ENCODE results near the gene PALM. TPM values are rescaled to one million over a fixed set of nuclear protein-coding genes. Genes with fewer than 3 reads are reported as not detected.

PALM gene
- total RNA-seq, 1 donor = 5.7 TPM

DNA sequence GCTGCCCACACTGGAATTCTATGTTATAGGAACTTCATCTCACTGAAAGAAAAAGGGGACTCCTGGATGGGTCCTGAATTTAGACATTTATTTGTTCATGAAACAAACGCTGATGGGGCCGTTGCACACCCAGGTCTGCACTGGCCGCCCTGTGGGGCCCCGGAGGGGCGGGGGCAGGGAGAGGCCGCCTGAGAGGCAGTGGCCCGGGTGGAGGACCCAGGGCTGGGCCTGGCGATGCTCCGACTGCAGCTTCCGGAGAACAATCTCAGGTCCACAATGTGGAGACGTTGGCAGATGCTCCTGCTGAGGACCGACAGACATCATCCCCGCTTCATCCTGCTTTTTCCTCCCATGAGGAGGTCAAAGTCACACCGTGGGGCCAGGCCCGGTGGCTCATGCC is 72.2 kb downstream of the PALM start:
- TF ChIP-seq, protein P1, sequence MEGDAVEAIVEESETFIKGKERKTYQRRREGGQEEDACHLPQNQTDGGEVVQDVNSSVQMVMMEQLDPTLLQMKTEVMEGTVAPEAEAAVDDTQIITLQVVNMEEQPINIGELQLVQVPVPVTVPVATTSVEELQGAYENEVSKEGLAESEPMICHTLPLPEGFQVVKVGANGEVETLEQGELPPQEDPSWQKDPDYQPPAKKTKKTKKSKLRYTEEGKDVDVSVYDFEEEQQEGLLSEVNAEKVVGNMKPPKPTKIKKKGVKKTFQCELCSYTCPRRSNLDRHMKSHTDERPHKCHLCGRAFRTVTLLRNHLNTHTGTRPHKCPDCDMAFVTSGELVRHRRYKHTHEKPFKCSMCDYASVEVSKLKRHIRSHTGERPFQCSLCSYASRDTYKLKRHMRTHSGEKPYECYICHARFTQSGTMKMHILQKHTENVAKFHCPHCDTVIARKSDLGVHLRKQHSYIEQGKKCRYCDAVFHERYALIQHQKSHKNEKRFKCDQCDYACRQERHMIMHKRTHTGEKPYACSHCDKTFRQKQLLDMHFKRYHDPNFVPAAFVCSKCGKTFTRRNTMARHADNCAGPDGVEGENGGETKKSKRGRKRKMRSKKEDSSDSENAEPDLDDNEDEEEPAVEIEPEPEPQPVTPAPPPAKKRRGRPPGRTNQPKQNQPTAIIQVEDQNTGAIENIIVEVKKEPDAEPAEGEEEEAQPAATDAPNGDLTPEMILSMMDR (IDR thresholded peaks at IDR 0.05; ENCODE audit: insufficient read depth, low read length) = no peak
- H3K4me3 ChIP-seq (ENCODE audit: low read depth, low read length) = no peak overlapping the region
- DNase-seq (ENCODE audit: low read depth) = no peak

DNA sequence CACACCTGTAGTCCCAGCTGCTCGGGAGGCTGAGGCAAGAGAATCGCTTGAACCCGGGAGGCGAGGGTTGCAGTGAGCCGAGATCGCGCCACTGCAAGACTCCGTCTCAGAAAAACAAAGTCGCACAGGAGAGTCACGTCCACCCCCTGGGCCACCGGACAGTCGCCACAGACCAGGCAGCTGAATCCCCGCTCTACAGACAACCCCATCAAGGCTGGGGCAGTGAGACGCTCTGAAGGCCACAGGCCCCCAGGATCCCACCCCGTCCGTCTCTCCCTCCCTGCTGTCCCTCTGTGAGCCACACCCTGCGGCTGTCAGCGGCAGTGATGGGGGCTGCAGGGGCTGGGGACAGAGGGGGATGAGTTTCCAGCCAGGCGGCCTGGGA is 73.1 kb downstream of the PALM start:
- no peak overlapping the region for H3K4me3 ChIP-seq (ENCODE audit: low read depth, low read length)
- TF ChIP-seq, protein P1 (IDR thresholded peaks at IDR 0.05; ENCODE audit: insufficient read depth, low read length) = no peak
- DNase-seq (ENCODE audit: low read depth) = no peak

DNA sequence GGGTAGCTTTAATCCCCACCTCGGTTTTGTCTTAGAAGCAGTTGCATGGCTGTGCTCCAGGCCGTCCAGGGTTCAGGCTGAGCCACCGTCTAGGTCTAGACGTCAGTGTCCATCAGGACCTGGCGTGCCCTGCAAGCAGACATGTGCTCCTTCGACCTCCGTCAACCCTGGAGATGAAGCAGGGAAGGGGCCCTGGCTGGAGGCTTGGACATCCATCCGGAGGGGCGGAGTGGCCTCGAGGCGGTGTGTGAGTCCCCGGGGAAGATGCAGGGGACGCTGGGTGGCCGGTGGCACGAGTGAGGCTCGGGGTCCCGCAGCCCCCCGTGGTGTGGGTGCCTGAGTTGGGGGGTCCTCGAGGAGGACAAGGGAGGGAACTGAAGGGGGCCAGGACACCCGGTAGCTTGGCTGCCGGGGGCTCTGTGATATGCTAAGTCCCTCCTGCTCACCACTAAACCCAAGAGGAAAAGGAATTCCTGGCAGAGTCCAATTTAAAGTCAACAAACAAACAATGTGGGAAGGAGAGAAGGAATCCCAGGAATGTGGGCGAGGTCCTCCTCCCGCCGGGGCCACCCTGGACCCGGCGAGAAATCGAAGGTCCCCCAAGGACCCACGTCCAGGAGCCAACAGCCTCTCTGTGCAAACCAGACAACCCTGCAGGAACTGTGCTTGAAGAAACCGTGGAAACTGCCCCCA is 73.6 kb downstream of the PALM start:
- H3K4me3 ChIP-seq (ENCODE audit: low read depth, low read length) = peak overlapping the region; percentile 14
- TF ChIP-seq, protein P1 (IDR thresholded peaks at IDR 0.05; ENCODE audit: insufficient read depth, low read length) = no peak
- peak; percentile 77 for DNase-seq (ENCODE audit: low read depth)

DNA sequence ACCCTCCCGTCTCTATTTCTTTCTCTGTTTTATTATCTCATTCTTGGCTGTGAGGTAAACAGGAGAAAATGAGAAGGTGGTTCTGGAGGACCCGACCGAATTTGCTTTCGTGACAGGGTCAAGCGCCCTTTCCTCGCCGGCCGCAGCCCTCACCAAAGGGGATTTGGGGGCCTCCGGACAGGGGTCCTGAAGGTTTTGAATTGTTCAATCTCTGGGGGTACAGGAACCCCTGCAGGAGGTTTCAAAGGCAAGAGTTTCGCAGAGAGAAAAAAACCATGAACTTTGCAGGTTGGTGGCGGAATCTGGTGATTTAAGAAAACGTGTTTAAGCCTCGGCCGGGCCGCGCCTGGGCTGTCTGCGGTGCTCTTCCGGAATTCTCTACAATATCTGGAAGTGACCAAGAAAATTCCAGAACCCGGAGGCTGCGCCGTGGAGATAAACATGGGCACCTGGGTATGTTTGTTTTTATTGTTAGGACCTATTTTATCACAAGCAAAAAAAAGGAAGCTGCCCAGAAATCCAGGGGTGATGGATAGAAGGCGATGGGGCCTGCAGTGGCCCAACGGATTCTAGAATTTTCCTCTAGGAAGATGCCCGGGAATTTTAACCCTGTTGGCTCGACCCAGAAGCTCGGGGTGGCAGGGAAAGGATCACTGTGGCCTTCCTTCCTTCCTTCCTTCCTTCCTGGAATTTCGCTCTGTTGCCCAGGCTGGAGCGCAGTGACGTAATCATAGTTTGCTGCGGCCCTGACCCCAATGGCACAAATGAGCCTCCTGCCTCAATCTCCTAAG is 74.3 kb downstream of the PALM start:
- peak overlapping the region; percentile 6 for H3K4me3 ChIP-seq (ENCODE audit: low read depth, low read length)
- TF ChIP-seq, protein P1 (IDR thresholded peaks at IDR 0.05; ENCODE audit: insufficient read depth, low read length) = no peak
- no peak for DNase-seq (ENCODE audit: low read depth)

DNA sequence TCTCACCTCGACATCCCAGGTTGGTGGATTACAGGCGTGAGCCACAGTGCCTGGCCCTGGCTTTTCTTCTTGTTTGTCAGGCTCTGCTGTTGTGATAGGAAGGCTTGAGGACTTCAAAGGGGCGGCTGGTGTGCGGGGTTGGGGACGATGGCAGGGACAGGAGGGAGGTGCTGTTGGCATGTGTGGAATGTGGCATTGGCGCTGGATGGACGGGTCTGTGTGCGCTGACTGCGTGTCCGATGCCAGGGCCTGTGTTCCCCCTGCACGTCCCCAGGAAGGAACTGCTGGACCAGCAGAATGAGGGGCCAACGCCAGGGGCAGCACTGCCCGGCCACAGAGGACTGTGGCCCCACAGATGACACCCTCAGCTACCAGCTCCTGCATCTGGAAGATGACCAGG is 75.8 kb downstream of the PALM start:
- TF ChIP-seq, protein P1 (IDR thresholded peaks at IDR 0.05; ENCODE audit: insufficient read depth, low read length) = no peak
- DNase-seq (ENCODE audit: low read depth) = no peak
- H3K4me3 ChIP-seq (ENCODE audit: low read depth, low read length) = no peak overlapping the region

DNA sequence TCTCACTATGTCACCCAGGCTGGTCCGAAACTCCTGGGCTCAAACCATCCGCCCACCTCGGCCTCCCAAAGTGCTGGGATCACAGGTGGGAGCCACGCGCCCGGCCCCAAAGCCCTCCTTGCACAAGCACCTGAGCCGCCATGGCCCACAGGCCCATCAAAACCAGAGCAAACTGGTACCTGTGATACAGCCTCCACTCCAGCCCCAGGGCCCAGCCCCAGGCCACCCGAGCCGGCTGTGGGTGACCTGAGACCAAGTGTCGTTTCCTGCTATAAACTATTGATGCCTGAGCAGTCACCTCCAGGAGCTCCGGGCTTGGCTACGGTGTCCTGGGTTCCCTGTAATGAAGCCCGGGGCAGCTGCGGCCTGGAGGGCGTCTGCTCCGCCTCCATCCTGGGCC is 78.8 kb downstream of the PALM start:
- H3K4me3 ChIP-seq (ENCODE audit: low read depth, low read length) = no peak overlapping the region
- TF ChIP-seq, protein P1 (IDR thresholded peaks at IDR 0.05; ENCODE audit: insufficient read depth, low read length) = no peak
- no peak for DNase-seq (ENCODE audit: low read depth)

All from fibroblast of the aortic adventitia (primary cell).